ENCODE results near the gene BICRA. TPM values are rescaled to one million over a fixed set of nuclear protein-coding genes. Genes with fewer than 3 reads are reported as not detected.

BICRA gene
- total RNA-seq, 1 experiment from 2014 or later, result 13.1 TPM

- CTCF ChIA-PET, result interaction anchor here (0.7 kb wide), 1 partner anchor 327 kb away, joined by 4 read pairs; no protein-coding TSS in a partner anchor
- Mint-ChIP-seq H3K27me3 (ENCODE audit: insufficient read depth, unreplicated experiment) (no peaks in the 10 kb centered on the region), H3K27ac (ENCODE audit: low read depth, unreplicated experiment) (peak overlapping the region; percentile 83), H3K9me3 (ENCODE audit: unreplicated experiment) (no peaks in the 10 kb centered on the region), H3K36me3 (ENCODE audit: insufficient read depth, unreplicated experiment) (peaks cover 83% of the 10 kb centered on the region), H3K4me1 (ENCODE audit: insufficient read depth, unreplicated experiment) (peaks cover 47% of the 10 kb centered on the region), H3K4me3 (ENCODE audit: unreplicated experiment) (peak overlapping the region; percentile 76)
- POLR2A ChIA-PET, result interaction anchor here (1.0 to 11.9 kb wide), 6 partner anchors 11 to 245 kb away, joined by 3 to 207 read pairs (median 16); partner anchors contain the start of genes EHD2, KPTN, NOP53 and SELENOW
- no peak for TF ChIP-seq CTCF (IDR thresholded peaks at IDR 0.05; ENCODE audit: unreplicated experiment)
- intact Hi-C loops (cut with micrococcal nuclease), result loop anchor here (1.0 to 2.0 kb wide), 2 partner anchors 10 to 13 kb away; no protein-coding TSS in a partner anchor
- DNase-seq (ENCODE audit: unreplicated experiment), result peak; percentile 98
- BruUV-seq (replicated peaks), result no TSS peak
Measured at GRCh38 chr19:47729468-47729798, 120.5 kb downstream of the BICRA start.

- DNase-seq (ENCODE audit: unreplicated experiment), result peak; percentile 76
- Mint-ChIP-seq H3K9me3 (ENCODE audit: unreplicated experiment) (no peaks in the 10 kb centered on the region), H3K4me1 (ENCODE audit: insufficient read depth, unreplicated experiment) (peaks cover 45% of the 10 kb centered on the region), H3K27me3 (ENCODE audit: insufficient read depth, unreplicated experiment) (no peaks in the 10 kb centered on the region), H3K4me3 (ENCODE audit: unreplicated experiment) (peak overlapping the region; percentile 76), H3K36me3 (ENCODE audit: insufficient read depth, unreplicated experiment) (peaks cover 84% of the 10 kb centered on the region), H3K27ac (ENCODE audit: low read depth, unreplicated experiment) (peak overlapping the region; percentile 83)
- POLR2A ChIA-PET, result interaction anchor here (1.0 to 11.9 kb wide), 6 partner anchors 12 to 246 kb away, joined by 3 to 207 read pairs (median 16); partner anchors contain the start of genes EHD2, KPTN, NOP53 and SELENOW
- CTCF ChIA-PET, result interaction anchor here (1.1 kb wide), 1 partner anchor 293 kb away, joined by 3 read pairs; no protein-coding TSS in a partner anchor
- intact Hi-C loops (cut with micrococcal nuclease), result loop anchor here (1.0 to 2.0 kb wide), 2 partner anchors 11 to 13 kb away; no protein-coding TSS in a partner anchor
- no peak for TF ChIP-seq CTCF (IDR thresholded peaks at IDR 0.05; ENCODE audit: unreplicated experiment)
- BruUV-seq (replicated peaks), result TSS peak; percentile 77
Measured at GRCh38 chr19:47729799-47730520, 121.0 kb downstream of the BICRA start.

- Mint-ChIP-seq H3K9me3 (ENCODE audit: unreplicated experiment) (no peaks in the 10 kb centered on the region), H3K4me1 (ENCODE audit: insufficient read depth, unreplicated experiment) (peaks cover 40% of the 10 kb centered on the region), H3K27me3 (ENCODE audit: insufficient read depth, unreplicated experiment) (no peaks in the 10 kb centered on the region), H3K27ac (ENCODE audit: low read depth, unreplicated experiment) (peak overlapping the region; percentile 83), H3K4me3 (ENCODE audit: unreplicated experiment) (peak overlapping the region; percentile 76), H3K36me3 (ENCODE audit: insufficient read depth, unreplicated experiment) (peaks cover 89% of the 10 kb centered on the region)
- CTCF ChIA-PET, result interaction anchor here (1.1 kb wide), 1 partner anchor 294 kb away, joined by 3 read pairs; no protein-coding TSS in a partner anchor
- POLR2A ChIA-PET, result interaction anchor here (1.0 to 11.9 kb wide), 6 partner anchors 11 to 247 kb away, joined by 3 to 207 read pairs (median 16); partner anchors contain the start of genes EHD2, KPTN, NOP53 and SELENOW
- DNase-seq (ENCODE audit: unreplicated experiment), result no peak
- no peak for TF ChIP-seq CTCF (IDR thresholded peaks at IDR 0.05; ENCODE audit: unreplicated experiment)
- BruUV-seq (replicated peaks), result no TSS peak
- intact Hi-C loops (cut with micrococcal nuclease), result no loop called here
Measured at GRCh38 chr19:47730521-47730889, 121.6 kb downstream of the BICRA start.

GRCh38 chr19:47730910-47731309 is 122.0 kb downstream of the BICRA start:
- Mint-ChIP-seq H3K27ac (ENCODE audit: low read depth, unreplicated experiment) (peak overlapping the region; percentile 83), H3K4me1 (ENCODE audit: insufficient read depth, unreplicated experiment) (peaks cover 36% of the 10 kb centered on the region), H3K9me3 (ENCODE audit: unreplicated experiment) (no peaks in the 10 kb centered on the region), H3K27me3 (ENCODE audit: insufficient read depth, unreplicated experiment) (no peaks in the 10 kb centered on the region), H3K36me3 (ENCODE audit: insufficient read depth, unreplicated experiment) (peaks cover 90% of the 10 kb centered on the region), H3K4me3 (ENCODE audit: unreplicated experiment) (no peak overlapping the region)
- POLR2A ChIA-PET, result interaction anchor here (4.5 to 11.9 kb wide), 3 partner anchors 11 to 16 kb away, joined by 29 to 207 read pairs (median 34); partner anchors contain the start of genes EHD2 and NOP53
- DNase-seq (ENCODE audit: unreplicated experiment), result no peak
- CTCF ChIA-PET, result interaction anchor here (1.1 kb wide), 1 partner anchor 294 kb away, joined by 3 read pairs; no protein-coding TSS in a partner anchor
- no peak for TF ChIP-seq CTCF (IDR thresholded peaks at IDR 0.05; ENCODE audit: unreplicated experiment)
- intact Hi-C loops (cut with micrococcal nuclease), result no loop called here
- BruUV-seq (replicated peaks), result no TSS peak

All from MCF 10A (cell line).